HCEC 1CT (cell line): ENCODE results near the gene NMD3.
A peak's percentile ranks its signal among the peaks of the same experiment; 100 is the strongest.
"Not testable (repeated sequence)": the region's sequence is repeated elsewhere in the genome, so short reads cannot be mapped to it uniquely, and the experiment has no call there.

ENCODE experiments used
- DNase-seq: peaks from one replicate; pipeline ENCODE4 v3.0.0-alpha.2; 2017

Gene NMD3

GRCh38 chr3:161220850-161221753, at the start of gene NMD3:
Gene NMD3 (plus strand): TSS chr3:161221311. CDS start chr3:161222014, 703 bp downstream.
- DNase-seq = peak; percentile 92

GRCh38 chr3:161171639-161172552, 49.2 kb upstream of the NMD3 start:
- DNase-seq = no peak

GRCh38 chr3:161175506-161175905, 45.6 kb upstream of the NMD3 start:
- no peak for DNase-seq

- DNase-seq = no peak
These were observed 43.1 kb upstream of the NMD3 start for GRCh38 chr3:161177991-161178390.

GRCh38 chr3:161181371-161181770, 39.7 kb upstream of the NMD3 start:
- DNase-seq = not testable (repeated sequence)

GRCh38 chr3:161187046-161187445, 34.1 kb upstream of the NMD3 start:
- no peak for DNase-seq

- no peak for DNase-seq
These were observed 23.0 kb upstream of the NMD3 start for GRCh38 chr3:161197855-161198850.

- no peak for DNase-seq
These were observed 21.2 kb upstream of the NMD3 start for GRCh38 chr3:161199926-161200325.

GRCh38 chr3:161203485-161204098, 17.5 kb upstream of the NMD3 start:
- no peak for DNase-seq

- no peak for DNase-seq
These were observed 12.2 kb upstream of the NMD3 start for GRCh38 chr3:161208931-161209330.

GRCh38 chr3:161212171-161212771, 8.8 kb upstream of the NMD3 start:
- no peak for DNase-seq

- no peak for DNase-seq
These were observed 8.2 kb upstream of the NMD3 start for GRCh38 chr3:161212906-161213305.

- DNase-seq = no peak
These were observed 7.5 kb upstream of the NMD3 start for GRCh38 chr3:161213644-161214043.

- DNase-seq = no peak
These were observed 5.9 kb upstream of the NMD3 start for GRCh38 chr3:161215185-161215584.

- no peak for DNase-seq
These were observed 3.6 kb upstream of the NMD3 start for GRCh38 chr3:161217496-161217895.

- no peak for DNase-seq
These were observed 1.6 kb upstream of the NMD3 start for GRCh38 chr3:161219495-161219894.

GRCh38 chr3:161221806-161222600, 892 bp downstream of the NMD3 start:
- peak; percentile 32 for DNase-seq

GRCh38 chr3:161222662-161223061, 1.6 kb downstream of the NMD3 start:
- DNase-seq = no peak

- DNase-seq = no peak
These were observed 3.7 kb downstream of the NMD3 start for GRCh38 chr3:161224786-161225185.

- no peak for DNase-seq
These were observed 9.6 kb downstream of the NMD3 start for GRCh38 chr3:161230621-161231171.
